ENCODE results near the gene MBD2.
A peak's percentile ranks its signal among the peaks of the same experiment; 100 is the strongest.
"Not testable (repeated sequence)": the region's sequence is repeated elsewhere in the genome, so short reads cannot be mapped to it uniquely, and the experiment has no call there.

The MBD2 gene, protein sequence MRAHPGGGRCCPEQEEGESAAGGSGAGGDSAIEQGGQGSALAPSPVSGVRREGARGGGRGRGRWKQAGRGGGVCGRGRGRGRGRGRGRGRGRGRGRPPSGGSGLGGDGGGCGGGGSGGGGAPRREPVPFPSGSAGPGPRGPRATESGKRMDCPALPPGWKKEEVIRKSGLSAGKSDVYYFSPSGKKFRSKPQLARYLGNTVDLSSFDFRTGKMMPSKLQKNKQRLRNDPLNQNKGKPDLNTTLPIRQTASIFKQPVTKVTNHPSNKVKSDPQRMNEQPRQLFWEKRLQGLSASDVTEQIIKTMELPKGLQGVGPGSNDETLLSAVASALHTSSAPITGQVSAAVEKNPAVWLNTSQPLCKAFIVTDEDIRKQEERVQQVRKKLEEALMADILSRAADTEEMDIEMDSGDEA

DNA sequence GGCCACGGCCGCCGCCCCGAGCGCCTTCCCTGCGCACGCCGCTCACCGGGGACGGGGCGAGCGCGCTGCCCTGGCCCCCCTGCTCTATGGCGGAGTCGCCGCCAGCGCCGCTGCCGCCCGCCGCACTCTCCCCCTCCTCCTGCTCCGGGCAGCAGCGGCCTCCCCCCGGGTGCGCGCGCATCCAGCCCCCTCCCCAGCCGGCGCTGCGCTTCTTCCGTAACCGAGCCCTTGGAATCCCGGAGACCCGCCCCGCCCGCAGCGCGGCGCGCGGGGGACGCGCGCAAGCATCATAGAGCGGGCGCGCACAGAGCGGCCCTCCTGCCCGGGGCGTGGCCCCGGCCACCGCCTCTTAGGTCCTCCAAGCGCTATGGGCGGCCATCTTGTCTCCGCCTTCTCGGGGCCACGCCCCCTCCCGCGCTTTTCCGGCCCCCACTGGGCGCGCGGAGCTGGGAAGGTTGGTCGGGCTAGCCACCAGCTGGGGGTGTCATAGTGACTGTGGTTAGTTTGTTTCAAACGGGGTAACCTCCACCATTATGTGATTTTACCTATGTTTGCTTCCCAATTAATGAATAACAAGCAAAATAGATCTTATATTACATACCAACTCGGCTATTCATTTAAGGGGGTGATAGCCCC lies at the start of gene MBD2:
Gene MBD2 (minus strand): TSS at position 291 of the 636 bp plus-strand sequence. CDS start 110 bp downstream, at position 181.
- Mint-ChIP-seq H3K4me1 (ENCODE audit: low read depth) (peaks cover 50% of the 10 kb centered on the region), H3K36me3 (ENCODE audit: low read depth) (peaks cover 36% of the 10 kb centered on the region), H3K27ac (peak within 1 kb of the TSS; percentile 98), H3K27me3 (no peaks in the 10 kb centered on the region), H3K4me3 (peak within 1 kb of the TSS; percentile 91), H3K9me3 (no peaks in the 10 kb centered on the region)
- DNase-seq, result peak; percentile 97

GRCh38 chr18:54269893-54270844 lies 45.7 kb upstream of the MBD2 start:
- H3K27ac Mint-ChIP-seq, result peak overlapping the region; percentile 98
- H3K9me3 Mint-ChIP-seq, result no peaks in the 10 kb centered on the region
- H3K27me3 Mint-ChIP-seq, result no peaks in the 10 kb centered on the region
- H3K4me3 Mint-ChIP-seq, result peak overlapping the region; percentile 82
- DNase-seq, result no peak
- H3K4me1 Mint-ChIP-seq (ENCODE audit: low read depth), result peaks cover 36% of the 10 kb centered on the region
- peaks cover 12% of the 10 kb centered on the region for H3K36me3 Mint-ChIP-seq (ENCODE audit: low read depth)

GRCh38 chr18:54268751-54269150 lies 44.3 kb upstream of the MBD2 start:
- peaks cover 50% of the 10 kb centered on the region for H3K4me1 Mint-ChIP-seq (ENCODE audit: low read depth)
- H3K4me3 Mint-ChIP-seq, result peak overlapping the region; percentile 82

GRCh38 chr18:54267701-54268100 lies 43.2 kb upstream of the MBD2 start:
- H3K4me3 Mint-ChIP-seq, result no peak overlapping the region
- no peaks in the 10 kb centered on the region for H3K27me3 Mint-ChIP-seq
- H3K4me1 Mint-ChIP-seq (ENCODE audit: low read depth), result peaks cover 59% of the 10 kb centered on the region
- H3K36me3 Mint-ChIP-seq (ENCODE audit: low read depth), result peaks cover 3% of the 10 kb centered on the region
- H3K9me3 Mint-ChIP-seq, result no peaks in the 10 kb centered on the region
- DNase-seq, result no peak
- H3K27ac Mint-ChIP-seq, result no peak overlapping the region

More at GRCh38 chr18:54268751-54269150, 44.3 kb upstream of the MBD2 start:
- DNase-seq, result no peak
- Mint-ChIP-seq H3K27ac (peak overlapping the region; percentile 98), H3K27me3 (no peaks in the 10 kb centered on the region), H3K36me3 (ENCODE audit: low read depth) (peaks cover 4% of the 10 kb centered on the region), H3K9me3 (no peaks in the 10 kb centered on the region)

GRCh38 chr18:54263904-54264336 lies 39.5 kb upstream of the MBD2 start:
- peak overlapping the region; percentile 51 for H3K4me3 Mint-ChIP-seq
- H3K4me1 Mint-ChIP-seq (ENCODE audit: low read depth), result peaks cover 64% of the 10 kb centered on the region
- H3K9me3 Mint-ChIP-seq, result no peaks in the 10 kb centered on the region
- H3K36me3 Mint-ChIP-seq (ENCODE audit: low read depth), result no peaks in the 10 kb centered on the region
- H3K27me3 Mint-ChIP-seq, result no peaks in the 10 kb centered on the region
- DNase-seq, result no peak
- peak overlapping the region; percentile 94 for H3K27ac Mint-ChIP-seq

DNA sequence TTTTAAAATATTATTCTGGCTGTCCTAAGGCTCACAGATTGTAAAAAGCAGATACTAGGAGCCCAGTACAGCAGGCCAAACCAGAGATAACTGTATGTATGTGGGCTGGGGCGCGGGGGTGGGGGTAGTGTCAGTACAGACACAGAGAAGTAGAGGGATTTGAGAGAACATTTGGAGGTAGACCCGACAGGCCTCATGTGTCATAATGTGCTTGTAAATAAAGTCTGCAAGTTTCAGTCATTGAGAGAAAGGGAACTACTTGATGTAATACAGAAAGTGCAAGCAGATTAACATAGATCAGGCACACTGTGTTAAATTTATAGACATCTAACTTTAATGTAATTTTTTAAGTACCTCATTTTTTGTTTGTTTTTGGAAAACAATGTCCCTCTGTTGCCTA lies 37.4 kb upstream of the MBD2 start:
- H3K4me3 Mint-ChIP-seq, result peak overlapping the region; percentile 36
- no peaks in the 10 kb centered on the region for H3K9me3 Mint-ChIP-seq
- H3K27ac Mint-ChIP-seq, result peak overlapping the region; percentile 92
- peak; percentile 55 for DNase-seq
- no peaks in the 10 kb centered on the region for H3K36me3 Mint-ChIP-seq (ENCODE audit: low read depth)
- H3K4me1 Mint-ChIP-seq (ENCODE audit: low read depth), result peaks cover 58% of the 10 kb centered on the region
- no peaks in the 10 kb centered on the region for H3K27me3 Mint-ChIP-seq

- H3K9me3 Mint-ChIP-seq, result no peaks in the 10 kb centered on the region
- H3K4me1 Mint-ChIP-seq (ENCODE audit: low read depth), result peaks cover 55% of the 10 kb centered on the region
- H3K27ac Mint-ChIP-seq, result peak overlapping the region; percentile 89
- H3K4me3 Mint-ChIP-seq, result peak overlapping the region; percentile 45
- no peak for DNase-seq
- H3K27me3 Mint-ChIP-seq, result no peaks in the 10 kb centered on the region
- H3K36me3 Mint-ChIP-seq (ENCODE audit: low read depth), result no peaks in the 10 kb centered on the region
These were observed 36.1 kb upstream of the MBD2 start for GRCh38 chr18:54260396-54261072.

GRCh38 chr18:54257818-54258217 lies 33.3 kb upstream of the MBD2 start:
- H3K4me1 Mint-ChIP-seq (ENCODE audit: low read depth), result peaks cover 30% of the 10 kb centered on the region
- not testable (repeated sequence) for DNase-seq; H3K36me3 Mint-ChIP-seq (ENCODE audit: low read depth); H3K4me3 Mint-ChIP-seq; H3K9me3 Mint-ChIP-seq; H3K27me3 Mint-ChIP-seq; H3K27ac Mint-ChIP-seq

DNA sequence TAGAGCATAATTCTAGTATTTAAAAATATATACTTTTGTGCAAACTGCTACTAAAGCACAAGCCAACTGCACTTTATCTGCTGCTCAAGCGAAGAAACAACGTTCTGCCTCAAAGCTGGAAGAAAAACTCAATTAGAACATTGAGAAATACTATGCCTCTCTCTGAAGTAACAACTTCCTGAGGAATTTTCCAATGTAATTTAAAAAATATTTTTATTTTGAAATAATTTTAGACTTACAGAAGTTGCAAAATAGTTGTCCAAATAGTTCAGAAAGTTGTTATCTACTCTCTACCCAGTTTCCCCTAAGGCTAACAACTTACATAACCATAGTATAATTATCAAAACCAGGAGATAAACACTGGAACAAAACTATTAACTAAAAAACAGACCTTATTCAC lies 32.5 kb upstream of the MBD2 start:
- Mint-ChIP-seq H3K4me3 (no peak overlapping the region), H3K9me3 (no peaks in the 10 kb centered on the region), H3K36me3 (ENCODE audit: low read depth) (no peaks in the 10 kb centered on the region), H3K27ac (no peak overlapping the region), H3K4me1 (ENCODE audit: low read depth) (peaks cover 22% of the 10 kb centered on the region), H3K27me3 (no peaks in the 10 kb centered on the region)
- no peak for DNase-seq

GRCh38 chr18:54255141-54255540 lies 30.7 kb upstream of the MBD2 start:
- H3K4me3 Mint-ChIP-seq, result no peak overlapping the region

DNA sequence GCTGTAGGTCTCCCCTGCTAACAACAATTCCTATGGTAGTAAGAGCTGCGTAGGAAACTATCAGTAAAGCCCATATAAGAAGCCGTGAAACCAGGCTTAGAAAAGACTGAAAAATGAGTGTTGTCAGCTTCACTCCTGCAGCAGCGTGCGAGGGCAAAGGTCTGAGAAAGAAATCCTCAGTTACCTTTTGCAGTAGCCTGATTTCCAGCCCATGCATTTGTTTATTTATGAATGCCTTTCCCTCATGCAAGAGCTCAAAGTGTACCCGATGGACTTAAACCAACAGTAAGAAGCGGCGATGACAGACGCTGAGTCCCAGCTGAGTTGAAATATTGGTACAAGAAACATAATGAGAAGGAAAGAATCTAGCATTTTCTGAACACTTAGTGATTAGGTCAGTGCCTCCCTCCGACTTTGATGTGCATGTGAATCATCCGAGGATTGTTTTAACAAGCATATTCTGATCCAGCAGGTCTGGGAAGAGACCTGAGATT lies 29.8 kb upstream of the MBD2 start:
- H3K4me3 Mint-ChIP-seq, result no peak overlapping the region
- H3K9me3 Mint-ChIP-seq, result no peaks in the 10 kb centered on the region
- no peak overlapping the region for H3K27ac Mint-ChIP-seq
- no peak for DNase-seq
- H3K27me3 Mint-ChIP-seq, result no peaks in the 10 kb centered on the region
- no peaks in the 10 kb centered on the region for H3K36me3 Mint-ChIP-seq (ENCODE audit: low read depth)
- peaks cover 21% of the 10 kb centered on the region for H3K4me1 Mint-ChIP-seq (ENCODE audit: low read depth)

More at GRCh38 chr18:54255141-54255540, 30.7 kb upstream of the MBD2 start:
- Mint-ChIP-seq H3K9me3 (no peaks in the 10 kb centered on the region), H3K4me1 (ENCODE audit: low read depth) (peaks cover 20% of the 10 kb centered on the region), H3K36me3 (ENCODE audit: low read depth) (no peaks in the 10 kb centered on the region), H3K27me3 (no peaks in the 10 kb centered on the region), H3K27ac (no peak overlapping the region)
- no peak for DNase-seq

DNA sequence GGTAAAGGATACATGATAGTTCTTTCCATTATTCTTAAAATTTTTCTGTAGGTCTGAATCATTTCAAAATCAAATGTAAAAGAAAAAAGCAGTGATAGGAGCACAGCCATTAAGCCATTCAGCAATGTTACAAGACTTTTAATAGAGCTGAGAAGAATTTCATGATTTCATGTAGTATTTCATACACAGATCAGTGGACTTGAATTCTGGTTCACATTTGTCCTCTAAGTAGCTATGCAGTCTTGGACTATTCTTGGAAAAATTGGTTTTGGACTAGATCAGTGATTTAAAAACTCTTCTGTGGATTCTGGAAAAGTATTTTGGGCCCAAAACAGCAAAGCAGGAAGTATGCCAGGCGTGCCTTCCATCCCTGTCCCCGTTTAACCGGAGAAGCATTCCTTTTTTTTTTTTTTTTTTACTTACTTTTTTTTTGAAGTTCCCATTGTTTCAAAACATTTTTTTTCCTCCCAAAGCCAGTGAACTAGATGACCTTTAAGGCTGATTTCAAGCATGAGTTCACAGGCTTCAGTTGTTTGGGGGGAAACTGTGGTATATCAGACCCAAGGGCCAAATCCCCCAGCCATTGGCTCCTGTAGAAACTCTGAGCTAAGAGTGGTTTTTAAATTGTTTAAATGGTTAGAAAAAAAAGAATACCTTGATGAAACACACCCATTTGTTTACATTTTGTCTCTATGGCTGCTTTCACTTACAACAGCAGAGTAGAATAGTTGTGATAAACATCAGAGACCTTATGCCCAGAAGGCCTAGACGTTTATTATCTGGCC lies 27.3 kb upstream of the MBD2 start:
- no peak overlapping the region for H3K4me3 Mint-ChIP-seq
- no peaks in the 10 kb centered on the region for H3K27me3 Mint-ChIP-seq

GRCh38 chr18:54250846-54251261 lies 26.4 kb upstream of the MBD2 start:
- Mint-ChIP-seq H3K27ac (peak overlapping the region; percentile 53), H3K4me1 (ENCODE audit: low read depth) (peaks cover 33% of the 10 kb centered on the region), H3K9me3 (no peaks in the 10 kb centered on the region), H3K27me3 (no peaks in the 10 kb centered on the region), H3K36me3 (ENCODE audit: low read depth) (no peaks in the 10 kb centered on the region), H3K4me3 (no peak overlapping the region)
- DNase-seq, result no peak

More for the DNA sequence above, 27.3 kb upstream of the MBD2 start:
- no peak for DNase-seq
- no peaks in the 10 kb centered on the region for H3K9me3 Mint-ChIP-seq
- peaks cover 28% of the 10 kb centered on the region for H3K4me1 Mint-ChIP-seq (ENCODE audit: low read depth)
- H3K36me3 Mint-ChIP-seq (ENCODE audit: low read depth), result no peaks in the 10 kb centered on the region
- H3K27ac Mint-ChIP-seq, result no peak overlapping the region

All from activated T-cell treated with anti-CD3 and anti-CD28 coated beads, Interleukin-2, amount 50 U/mL, for 24 hours (primary cell).